MM.1S (cell line): ENCODE results near the gene ALPP.

Experiments
- EZH2 ChIP-seq: fragments of 300-600 bp; sonication (generic); optimal IDR thresholded peaks from 2 replicates; pipeline ENCODE3; 2017; ENCODE audit warnings: low read depth, mild to moderate bottlenecking, antibody characterized with exemption, low read length, mixed read lengths
- EZH2phosphoT487 ChIP-seq: fragments of 300-600 bp; sonication (generic); IDR thresholded peaks from 2 replicates; pipeline ENCODE4 v1.6.1; 2018; ENCODE audit warnings: antibody characterized with exemption, low read length
- TF ChIP-seq, protein P1 (sequence below): fragments of 300-600 bp; sonication (generic); IDR thresholded peaks from 2 replicates; pipeline ENCODE4 v1.5.1; 2016; ENCODE audit warnings: antibody characterized with exemption, low read length, mixed read lengths

DNA sequence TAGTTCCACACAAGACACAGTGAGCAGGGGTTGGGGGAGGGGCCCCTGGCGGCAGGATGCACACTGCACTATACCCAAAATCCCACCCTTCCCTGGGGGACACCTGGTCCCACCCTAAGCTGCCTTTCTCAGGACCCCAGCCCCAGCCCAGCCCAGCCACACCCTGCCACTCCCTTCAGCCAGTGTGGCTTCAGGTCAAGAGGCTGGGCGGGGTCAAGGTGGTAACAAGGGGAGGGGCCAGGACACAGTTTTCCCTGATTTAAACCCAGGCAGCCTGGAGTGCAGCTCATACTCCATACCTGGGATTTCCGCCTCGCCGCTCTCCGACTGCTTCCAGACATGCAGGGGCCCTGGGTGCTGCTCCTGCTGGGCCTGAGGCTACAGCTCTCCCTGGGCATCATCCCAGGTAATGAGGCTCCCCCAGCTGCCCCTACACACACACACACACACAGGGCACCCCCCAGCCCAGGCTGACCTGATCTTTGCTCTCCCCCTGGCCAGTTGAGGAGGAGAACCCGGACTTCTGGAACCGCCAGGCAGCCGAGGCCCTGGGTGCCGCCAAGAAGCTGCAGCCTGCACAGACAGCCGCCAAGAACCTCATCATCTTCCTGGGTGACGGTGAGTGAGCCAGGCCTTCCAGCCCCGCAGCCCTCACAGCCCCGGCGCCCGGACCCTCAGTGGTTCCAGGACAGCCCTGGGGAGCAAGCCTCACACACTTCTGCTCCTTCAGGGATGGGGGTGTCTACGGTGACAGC is 28.2 kb downstream of the ALPP start, which contains the start of gene ALPG:
- TF ChIP-seq, protein P1, sequence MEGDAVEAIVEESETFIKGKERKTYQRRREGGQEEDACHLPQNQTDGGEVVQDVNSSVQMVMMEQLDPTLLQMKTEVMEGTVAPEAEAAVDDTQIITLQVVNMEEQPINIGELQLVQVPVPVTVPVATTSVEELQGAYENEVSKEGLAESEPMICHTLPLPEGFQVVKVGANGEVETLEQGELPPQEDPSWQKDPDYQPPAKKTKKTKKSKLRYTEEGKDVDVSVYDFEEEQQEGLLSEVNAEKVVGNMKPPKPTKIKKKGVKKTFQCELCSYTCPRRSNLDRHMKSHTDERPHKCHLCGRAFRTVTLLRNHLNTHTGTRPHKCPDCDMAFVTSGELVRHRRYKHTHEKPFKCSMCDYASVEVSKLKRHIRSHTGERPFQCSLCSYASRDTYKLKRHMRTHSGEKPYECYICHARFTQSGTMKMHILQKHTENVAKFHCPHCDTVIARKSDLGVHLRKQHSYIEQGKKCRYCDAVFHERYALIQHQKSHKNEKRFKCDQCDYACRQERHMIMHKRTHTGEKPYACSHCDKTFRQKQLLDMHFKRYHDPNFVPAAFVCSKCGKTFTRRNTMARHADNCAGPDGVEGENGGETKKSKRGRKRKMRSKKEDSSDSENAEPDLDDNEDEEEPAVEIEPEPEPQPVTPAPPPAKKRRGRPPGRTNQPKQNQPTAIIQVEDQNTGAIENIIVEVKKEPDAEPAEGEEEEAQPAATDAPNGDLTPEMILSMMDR: no peak
- TF ChIP-seq EZH2: no peak
- TF ChIP-seq EZH2phosphoT487: no peak
